OCI-LY1 (cell line): ENCODE results near the gene NR1I2.

ENCODE experiments used
- H2AFZ ChIP-seq: fragments of 200-600 bp; sonication (generic), shearing (Covaris generic); 2 replicates; pipeline ENCODE4 v1.6.0; 2014; ENCODE audit warnings: antibody characterized with exemption, mild to moderate bottlenecking, low read length
- H3F3A ChIP-seq: fragments of 200-600 bp; sonication (generic), shearing (Covaris generic); 2 replicates; pipeline ENCODE4 v1.6.0; 2014; ENCODE audit warnings: mild to moderate bottlenecking, antibody characterized with exemption, low read length, moderate library complexity; ENCODE audit not compliant: insufficient read depth
- H3K27ac ChIP-seq: fragments of 200-600 bp; sonication (generic); 2 replicates; pipeline ENCODE4 v1.5.1; 2014; ENCODE audit warnings: low read length, mixed run types, mild to moderate bottlenecking, low read depth; ENCODE audit not compliant: poor library complexity, severe bottlenecking
- H3K27me3 ChIP-seq: fragments of 200-600 bp; sonication (generic); 2 replicates; pipeline ENCODE4 v1.6.0; 2014; ENCODE audit warnings: antibody characterized with exemption, mild to moderate bottlenecking, low read length, moderate library complexity; ENCODE audit not compliant: insufficient read depth
- H3K36me3 ChIP-seq: fragments of 200-600 bp; sonication (generic); 2 replicates; pipeline ENCODE4 v1.6.1; 2014; ENCODE audit warnings: mild to moderate bottlenecking, antibody characterized with exemption, low read length, moderate library complexity, mixed read lengths; ENCODE audit not compliant: insufficient read depth
- H3K4me1 ChIP-seq: fragments of 200-600 bp; sonication (generic); 2 replicates; pipeline ENCODE4 v1.5.1; 2014; ENCODE audit warnings: mild to moderate bottlenecking, low read length, moderate library complexity; ENCODE audit not compliant: insufficient read depth, severe bottlenecking
- H3K4me2 ChIP-seq: fragments of 200-600 bp; sonication (generic), shearing (Covaris generic); 2 replicates; pipeline ENCODE4 v1.6.1; 2014; ENCODE audit warnings: low read length
- H3K4me3 ChIP-seq: fragments of 200-600 bp; sonication (generic); 2 replicates; pipeline ENCODE4 v1.5.1; 2014; ENCODE audit warnings: low read length, low read depth, mild to moderate bottlenecking, mixed read lengths; ENCODE audit not compliant: poor library complexity, severe bottlenecking
- H3K79me2 ChIP-seq: fragments of 200-600 bp; shearing (Covaris generic); 2 replicates; pipeline ENCODE4 v1.6.1; 2016; ENCODE audit warnings: mixed run types, low read length, mixed read lengths; ENCODE audit not compliant: insufficient read depth
- H3K9ac ChIP-seq: fragments of 200-600 bp; sonication (generic), shearing (Covaris generic); 2 replicates; pipeline ENCODE4 v1.6.1; 2014; ENCODE audit warnings: mild to moderate bottlenecking, low read length, mixed read lengths
- H3K9me2 ChIP-seq: fragments of 200-600 bp; sonication (generic), shearing (Covaris generic); 2 replicates; pipeline ENCODE4 v1.6.1; 2014; ENCODE audit warnings: low read depth, mild to moderate bottlenecking, low read length, mixed read lengths
- H3K9me3 ChIP-seq: fragments of 200-600 bp; shearing (Covaris generic); 2 replicates; pipeline ENCODE4 v1.6.1; 2014; ENCODE audit warnings: low read length, mixed read lengths
- H4K20me1 ChIP-seq: fragments of 200-600 bp; sonication (generic), shearing (Covaris generic); 2 replicates; pipeline ENCODE4 v1.6.0; 2016; ENCODE audit warnings: mild to moderate bottlenecking, low read length; ENCODE audit not compliant: insufficient read depth
- CTCF ChIP-seq: fragments of 200-600 bp; sonication (generic), shearing (Covaris generic); IDR thresholded peaks from 2 replicates; pipeline ENCODE4 v1.5.1; 2017; ENCODE audit warnings: mild to moderate bottlenecking, antibody characterized with exemption, low read length, moderate library complexity, mixed read lengths
- EZH2 ChIP-seq: fragments of 200-600 bp; sonication (generic), shearing (Covaris generic); IDR thresholded peaks from 2 replicates; pipeline ENCODE4 v1.8.0; 2017; ENCODE audit warnings: borderline replicate concordance, mixed run types, mild to moderate bottlenecking, antibody characterized with exemption, low read length, moderate library complexity, mixed read lengths

Gene NR1I2

GRCh38 chr3:119776304-119776703, 5.6 kb upstream of the NR1I2 start:
- H3F3A ChIP-seq: no peaks in the 10 kb centered on the region
- H3K79me2 ChIP-seq: no peaks in the 10 kb centered on the region
- TF ChIP-seq EZH2 (no peak), CTCF (no peak)
- no peaks in the 10 kb centered on the region for H3K27me3 ChIP-seq
- no peaks in the 10 kb centered on the region for H3K9me3 ChIP-seq
- H4K20me1 ChIP-seq: no peaks in the 10 kb centered on the region
- H3K9ac ChIP-seq: no peak overlapping the region
- H3K36me3 ChIP-seq: no peaks in the 10 kb centered on the region
- no peaks in the 10 kb centered on the region for H3K4me1 ChIP-seq
- H3K27ac ChIP-seq: no peak overlapping the region
- no peak overlapping the region for H2AFZ ChIP-seq
- no peaks in the 10 kb centered on the region for H3K9me2 ChIP-seq
- no peak overlapping the region for H3K4me3 ChIP-seq
- no peak overlapping the region for H3K4me2 ChIP-seq

- no peaks in the 10 kb centered on the region for H3K27me3 ChIP-seq
- no peak overlapping the region for H3K27ac ChIP-seq
- H3K4me3 ChIP-seq: no peak overlapping the region
- no peaks in the 10 kb centered on the region for H3K4me1 ChIP-seq
- H2AFZ ChIP-seq: no peak overlapping the region
- TF ChIP-seq CTCF: no peak
- no peak for TF ChIP-seq EZH2
- H3F3A ChIP-seq: no peaks in the 10 kb centered on the region
- H4K20me1 ChIP-seq: no peaks in the 10 kb centered on the region
- no peak overlapping the region for H3K4me2 ChIP-seq
- no peaks in the 10 kb centered on the region for H3K9me3 ChIP-seq
- no peak overlapping the region for H3K9ac ChIP-seq
- H3K36me3 ChIP-seq: no peaks in the 10 kb centered on the region
- no peaks in the 10 kb centered on the region for H3K79me2 ChIP-seq
- H3K9me2 ChIP-seq: no peaks in the 10 kb centered on the region
These were observed 3.7 kb upstream of the NR1I2 start for GRCh38 chr3:119778176-119778575.

GRCh38 chr3:119778811-119779210, 3.1 kb upstream of the NR1I2 start:
- Histone ChIP-seq H3K4me1 (no peaks in the 10 kb centered on the region), H3K4me3 (no peak overlapping the region), H3K4me2 (no peak overlapping the region), H3K9me3 (no peaks in the 10 kb centered on the region), H3K79me2 (no peaks in the 10 kb centered on the region), H2AFZ (no peak overlapping the region), H3K27ac (no peak overlapping the region), H3F3A (no peaks in the 10 kb centered on the region), H3K9ac (no peak overlapping the region), H3K27me3 (no peaks in the 10 kb centered on the region), H3K36me3 (no peaks in the 10 kb centered on the region), H3K9me2 (no peaks in the 10 kb centered on the region), H4K20me1 (no peaks in the 10 kb centered on the region)
- TF ChIP-seq CTCF: no peak
- TF ChIP-seq EZH2: no peak
